GM08714 (cell line): ENCODE measurements around the gene NFXL1.
"Not testable (repeated sequence)": the region's sequence is repeated elsewhere in the genome, so short reads cannot be mapped to it uniquely, and the experiment has no call there.

Experiments
- H3K4me3 ChIP-seq: fragments of 200-500 bp; sonication (Bioruptor generic); 2 replicates; pipeline ENCODE4 v1.5.1; 2014; ENCODE audit warnings: mild to moderate bottlenecking, low read length, inconsistent platforms
- ZNF274 ChIP-seq: IDR thresholded peaks from 2 replicates; pipeline ENCODE4 v1.6.1; 2012; ENCODE audit warnings: mild to moderate bottlenecking, low read depth, low read length

NFXL1 gene

DNA sequence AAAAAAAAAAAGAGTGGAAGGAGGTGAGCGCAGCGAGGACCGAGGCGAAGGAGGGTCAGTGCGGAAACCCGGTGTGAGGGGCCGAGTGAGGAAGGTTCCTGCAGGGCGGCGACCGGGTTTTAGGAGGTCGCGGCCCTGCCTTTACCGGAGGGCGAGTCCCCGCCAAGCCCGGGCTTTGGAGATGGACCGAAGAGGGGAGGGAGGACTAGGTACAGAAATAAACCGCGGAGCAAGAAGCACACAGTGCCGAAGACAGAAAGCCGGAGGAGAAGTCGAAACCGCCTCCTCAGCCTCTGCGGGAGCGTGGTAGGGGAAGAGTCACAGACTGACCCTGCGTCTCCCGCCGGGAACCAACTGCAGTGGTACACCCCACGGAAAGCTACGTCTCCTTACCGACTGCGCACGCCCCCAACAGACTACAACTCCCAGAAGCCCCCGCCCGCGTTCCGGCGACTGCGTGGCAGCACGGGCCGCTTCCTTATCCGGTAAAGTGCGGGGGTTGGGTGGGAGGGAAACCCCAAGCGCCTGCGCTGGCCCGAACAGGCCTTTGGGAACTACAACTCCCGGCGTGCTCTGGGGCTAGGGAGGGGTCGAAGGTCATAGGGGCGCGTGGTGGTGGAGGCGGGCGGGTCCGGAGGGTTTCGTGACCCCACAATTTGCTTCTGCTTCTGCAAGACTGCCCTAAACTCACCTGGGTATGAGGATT is at the start of gene NFXL1:
TSS of gene NFXL1 (minus strand) at position 364 of the 706 bp plus-strand sequence. CDS start 380 bp downstream, outside the sequence.
- TF ChIP-seq ZNF274: no peak
- H3K4me3 ChIP-seq: peak within 1 kb of the TSS; percentile 87

DNA sequence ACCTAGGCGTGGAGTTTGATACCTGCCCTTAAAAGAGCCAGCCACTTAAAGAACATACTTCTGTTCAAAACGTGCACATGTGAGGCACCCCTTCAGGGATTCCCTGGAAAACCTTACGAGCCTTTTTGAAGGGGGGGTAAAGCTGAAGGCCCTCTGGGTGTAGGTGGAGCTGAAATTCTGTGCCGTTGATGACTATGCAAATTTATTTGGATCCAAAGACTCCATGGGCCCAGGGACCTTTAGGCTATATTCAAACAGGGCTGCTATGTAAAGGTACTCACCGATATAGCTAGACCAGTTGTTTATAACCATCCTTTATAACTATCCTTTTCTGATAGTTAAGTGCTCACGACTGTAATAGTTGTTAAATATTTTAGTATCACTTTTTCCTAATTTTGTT is 40.3 kb upstream of the NFXL1 start:
- no peak for TF ChIP-seq ZNF274
- H3K4me3 ChIP-seq: no peak overlapping the region

DNA sequence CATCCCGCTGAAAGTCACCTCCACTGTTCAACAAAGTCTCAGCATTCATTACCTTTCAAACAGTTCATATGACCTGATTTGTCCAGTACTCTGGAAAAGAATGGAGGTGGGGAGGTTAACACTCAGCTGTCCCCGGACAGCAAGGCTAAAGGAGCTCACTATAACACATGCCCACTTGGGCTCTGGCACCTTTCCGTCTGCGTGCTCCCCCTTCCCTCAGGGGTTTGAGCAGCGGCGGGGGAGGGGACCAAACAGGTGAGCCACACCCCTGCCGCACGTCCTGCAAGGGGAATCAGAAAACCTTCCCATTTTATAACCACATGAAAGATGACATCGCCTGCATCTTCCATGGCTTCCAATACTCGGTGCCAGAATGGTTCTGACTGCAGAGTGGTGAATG is 39.9 kb upstream of the NFXL1 start:
- no peak for TF ChIP-seq ZNF274
- no peak overlapping the region for H3K4me3 ChIP-seq

DNA sequence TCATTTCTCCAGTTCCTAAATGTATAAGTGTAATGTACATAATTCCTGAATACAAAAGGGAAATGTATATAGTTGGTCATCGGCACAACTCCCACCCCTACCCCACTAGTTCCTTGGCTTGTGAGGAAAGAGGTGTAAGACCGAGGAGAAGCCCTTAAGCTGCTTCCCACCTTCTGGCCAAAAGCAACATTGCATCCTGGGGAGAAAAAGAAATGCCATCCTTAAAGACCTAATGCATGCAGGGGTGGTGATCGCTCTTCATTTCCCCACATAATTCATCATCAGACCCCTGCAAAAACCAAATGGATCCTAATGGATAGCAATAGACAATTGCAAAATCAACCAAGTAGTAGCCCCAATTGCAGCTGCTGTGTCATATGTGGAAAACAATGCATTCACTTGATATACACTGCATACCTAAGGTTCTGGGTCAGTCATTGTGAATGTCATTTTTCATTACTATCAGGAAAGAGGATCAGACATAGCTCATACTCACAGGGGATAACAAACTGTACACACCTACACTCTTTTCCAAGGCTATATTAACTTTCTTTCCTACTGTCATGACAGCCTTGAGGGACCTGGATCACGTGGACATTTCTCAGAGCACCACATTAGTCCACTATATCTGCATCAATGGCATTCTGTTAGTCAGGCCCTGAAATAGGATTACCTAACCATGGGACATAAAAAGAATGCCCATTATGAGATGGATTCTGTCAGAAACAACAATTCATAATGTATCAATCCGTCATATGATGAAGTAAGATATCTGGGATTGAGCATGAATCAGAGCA is 31.7 kb upstream of the NFXL1 start:
- TF ChIP-seq ZNF274: no peak
- H3K4me3 ChIP-seq: no peak overlapping the region

DNA sequence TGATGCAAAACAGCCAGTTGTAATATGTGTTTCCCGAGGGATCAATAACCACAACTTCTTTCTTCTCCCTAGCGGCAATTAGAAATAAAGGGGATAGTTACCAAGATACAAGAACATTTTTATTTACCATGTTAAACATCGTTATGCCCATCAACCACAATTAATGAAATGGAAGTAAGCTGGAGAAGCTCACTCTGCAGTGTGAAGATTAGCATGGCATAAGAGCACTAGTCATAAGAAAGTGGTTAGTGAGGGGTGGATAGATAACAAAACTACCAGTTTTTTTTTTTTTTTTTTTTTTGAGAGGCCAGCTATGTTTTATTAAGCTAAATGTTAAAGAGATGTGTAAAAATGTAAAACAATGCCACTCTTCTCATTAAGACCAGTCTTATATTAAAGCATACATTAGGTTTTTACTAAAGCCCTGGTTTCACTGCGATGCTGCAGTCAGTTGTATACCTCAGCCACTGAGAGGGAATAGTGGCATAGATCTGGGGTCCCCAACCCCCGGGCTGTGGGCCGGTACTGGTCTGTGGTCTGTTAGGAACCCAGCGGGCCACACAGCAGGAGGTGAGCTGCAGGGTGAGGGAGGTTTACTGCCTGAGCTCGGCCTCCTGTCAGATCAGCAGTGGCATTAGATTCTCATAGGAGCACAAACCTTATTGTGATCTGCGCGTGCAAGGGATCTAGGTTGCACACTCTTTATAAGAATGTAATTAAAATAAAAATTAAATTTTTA is 27.9 kb upstream of the NFXL1 start:
- TF ChIP-seq ZNF274: no peak
- H3K4me3 ChIP-seq: no peak overlapping the region

DNA sequence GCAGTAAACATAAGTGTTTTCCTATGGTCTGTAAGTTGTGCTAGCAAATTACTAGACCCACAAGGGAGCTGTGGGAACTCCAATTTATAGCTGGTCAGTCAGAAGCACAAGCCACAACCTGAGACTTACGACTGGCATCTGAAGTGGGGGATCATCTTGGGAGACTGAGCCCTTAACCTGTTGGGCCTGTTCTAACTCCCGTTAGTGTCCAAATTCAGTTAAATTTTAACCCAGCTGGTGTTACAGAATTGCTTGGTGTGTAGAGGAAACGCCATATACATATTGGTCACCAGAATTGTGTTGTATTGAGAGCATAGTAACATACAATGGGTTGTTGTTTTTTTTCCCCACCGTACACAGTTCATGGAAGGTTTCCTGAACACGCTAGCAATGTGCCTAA is 25.1 kb upstream of the NFXL1 start:
- no peak overlapping the region for H3K4me3 ChIP-seq
- no peak for TF ChIP-seq ZNF274

DNA sequence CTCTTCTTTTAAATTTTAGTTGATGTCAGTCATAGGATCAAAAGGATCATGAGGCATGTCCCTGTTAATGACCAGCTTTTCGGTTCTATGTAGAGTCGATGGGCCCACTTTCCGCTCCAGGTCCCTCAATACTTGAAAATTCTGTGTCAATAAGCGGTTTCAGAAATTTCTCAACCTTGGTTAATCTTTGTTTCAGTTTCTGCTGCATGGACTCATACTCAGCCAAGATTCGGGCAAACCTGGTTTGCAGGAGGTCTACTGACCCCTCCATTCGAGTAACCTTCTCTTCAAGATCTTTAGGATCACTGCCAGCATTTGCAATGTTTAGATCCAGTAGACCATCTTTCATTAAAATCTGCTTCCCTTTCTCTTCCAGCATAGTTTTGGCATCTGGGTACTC is 22.0 kb upstream of the NFXL1 start:
- TF ChIP-seq ZNF274: no peak
- no peak overlapping the region for H3K4me3 ChIP-seq

DNA sequence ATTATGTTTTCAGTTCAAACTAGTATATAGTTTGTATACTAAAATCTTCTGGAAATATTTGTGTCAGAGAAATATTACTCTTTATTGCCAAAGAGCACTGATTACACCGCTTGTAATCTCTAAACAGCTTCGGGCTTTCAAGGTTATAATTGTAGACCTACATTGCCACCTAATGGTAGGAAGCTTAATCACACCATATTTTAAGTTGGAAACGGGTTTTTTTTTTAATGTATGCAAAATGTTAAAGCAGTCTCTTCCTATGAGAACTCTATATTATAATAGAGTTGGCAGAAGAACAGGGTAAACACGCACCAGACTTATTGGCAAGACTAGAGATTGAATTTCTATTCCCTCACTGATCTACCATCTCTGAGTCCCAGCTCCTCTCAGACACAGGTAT is 19.5 kb upstream of the NFXL1 start:
- no peak overlapping the region for H3K4me3 ChIP-seq
- TF ChIP-seq ZNF274: no peak

DNA sequence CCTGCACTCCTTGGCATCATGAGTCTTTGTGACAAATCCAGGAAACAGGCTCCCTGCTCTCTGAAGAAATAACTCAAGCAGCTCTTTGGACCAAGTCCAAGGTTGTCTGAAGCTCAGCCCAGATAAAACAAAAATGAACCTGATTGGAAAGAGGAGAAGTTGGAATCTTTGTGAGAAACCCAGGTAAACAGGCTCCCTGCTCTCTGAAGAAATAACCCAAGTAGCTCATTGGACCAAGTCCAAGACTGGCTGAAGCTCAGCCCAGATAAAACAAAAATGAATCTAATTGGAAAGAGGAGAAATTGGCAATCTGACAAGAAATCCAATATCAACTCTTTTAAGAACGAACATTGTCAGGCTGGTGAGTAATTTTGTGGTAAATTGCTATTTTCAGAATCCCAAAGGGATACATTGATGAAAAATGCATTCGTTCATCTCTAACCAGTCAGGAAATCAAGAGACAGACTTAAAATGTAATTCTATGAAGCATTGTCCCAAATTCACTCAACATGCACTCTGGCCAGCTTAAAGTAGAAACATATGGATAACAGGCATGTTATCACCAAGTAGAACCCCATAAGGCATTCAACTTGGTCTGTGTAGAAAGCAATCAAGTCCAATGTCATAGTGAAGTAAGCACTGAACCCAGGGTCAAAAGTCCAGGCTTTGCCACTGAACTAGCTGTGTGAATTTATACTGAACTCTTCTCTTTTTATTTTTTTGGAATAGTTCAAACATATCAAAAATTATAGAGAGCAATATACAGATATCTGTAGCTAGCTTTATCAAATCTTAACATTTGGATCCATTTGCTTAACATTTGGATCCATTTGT is 16.8 kb upstream of the NFXL1 start:
- H3K4me3 ChIP-seq: no peak overlapping the region
- TF ChIP-seq ZNF274: no peak

DNA sequence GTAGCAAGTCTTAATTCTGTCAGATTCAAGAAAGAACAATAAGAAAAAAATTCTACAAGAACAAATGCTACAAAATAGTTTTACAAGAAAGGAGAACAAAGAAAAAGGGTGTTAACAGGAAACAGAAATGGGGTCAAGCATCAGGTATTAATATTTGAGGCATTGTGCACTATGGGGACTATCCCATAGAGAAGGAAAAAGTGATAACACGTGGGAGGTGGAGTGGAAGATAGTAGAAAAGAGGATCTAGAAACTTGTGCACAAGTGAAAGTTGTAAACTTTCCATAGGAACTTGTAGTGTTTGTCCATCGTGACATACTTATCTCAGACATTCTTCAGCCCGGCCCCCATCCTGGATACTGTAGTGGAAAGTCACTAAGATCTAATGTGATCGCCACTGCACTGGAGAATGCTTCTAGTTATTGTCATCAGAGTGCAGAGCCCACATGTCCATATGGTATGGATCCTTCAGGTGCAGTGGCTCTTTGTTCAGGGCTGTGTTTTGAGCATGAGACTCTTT is 15.4 kb upstream of the NFXL1 start:
- no peak overlapping the region for H3K4me3 ChIP-seq
- TF ChIP-seq ZNF274: no peak

DNA sequence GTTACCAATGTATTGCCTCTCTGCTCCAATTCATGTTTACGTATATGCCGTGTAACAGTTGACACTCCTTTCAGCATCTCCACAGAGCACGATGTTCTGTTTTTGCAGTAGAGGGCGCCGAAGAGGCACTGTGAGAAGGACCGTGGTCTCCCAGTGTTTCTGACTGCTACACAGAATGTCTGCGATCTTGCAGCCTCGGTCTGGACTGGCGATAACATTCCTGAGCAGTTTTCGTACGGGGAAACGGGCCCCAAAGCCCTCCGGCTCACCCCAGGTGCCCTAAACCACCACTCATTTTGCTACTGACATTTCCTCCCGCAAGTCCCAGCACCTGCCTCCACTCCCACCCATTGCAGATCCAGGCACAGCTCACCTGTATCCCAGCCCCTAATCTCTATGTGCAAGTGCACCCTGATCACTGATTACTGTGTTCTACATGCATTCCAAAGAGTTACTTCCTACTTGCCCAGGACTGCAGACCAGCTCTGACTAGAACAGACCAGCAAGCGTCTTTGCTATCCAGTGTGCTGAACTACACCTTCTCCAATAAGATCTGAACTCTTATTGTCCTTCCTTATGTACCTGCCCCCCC is 12.4 kb upstream of the NFXL1 start:
- TF ChIP-seq ZNF274: no peak
- H3K4me3 ChIP-seq: no peak overlapping the region

DNA sequence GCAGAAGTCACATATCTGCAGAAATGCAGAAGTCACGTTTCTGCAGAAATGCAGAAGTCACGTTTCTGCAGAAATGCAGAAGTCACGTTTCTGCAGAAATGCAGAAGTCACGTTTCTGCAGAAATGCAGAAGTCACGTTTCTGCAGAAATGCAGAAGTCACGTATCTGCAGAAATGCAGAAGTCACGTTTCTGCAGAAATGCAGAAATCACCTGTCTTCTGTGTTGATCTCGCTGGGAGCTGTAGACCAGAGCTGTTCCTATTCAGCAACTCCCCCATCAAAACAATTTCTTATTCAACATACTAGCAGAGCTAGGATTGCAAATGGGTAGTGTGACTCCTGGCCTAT is 8.9 kb upstream of the NFXL1 start:
- not testable (repeated sequence) for H3K4me3 ChIP-seq

DNA sequence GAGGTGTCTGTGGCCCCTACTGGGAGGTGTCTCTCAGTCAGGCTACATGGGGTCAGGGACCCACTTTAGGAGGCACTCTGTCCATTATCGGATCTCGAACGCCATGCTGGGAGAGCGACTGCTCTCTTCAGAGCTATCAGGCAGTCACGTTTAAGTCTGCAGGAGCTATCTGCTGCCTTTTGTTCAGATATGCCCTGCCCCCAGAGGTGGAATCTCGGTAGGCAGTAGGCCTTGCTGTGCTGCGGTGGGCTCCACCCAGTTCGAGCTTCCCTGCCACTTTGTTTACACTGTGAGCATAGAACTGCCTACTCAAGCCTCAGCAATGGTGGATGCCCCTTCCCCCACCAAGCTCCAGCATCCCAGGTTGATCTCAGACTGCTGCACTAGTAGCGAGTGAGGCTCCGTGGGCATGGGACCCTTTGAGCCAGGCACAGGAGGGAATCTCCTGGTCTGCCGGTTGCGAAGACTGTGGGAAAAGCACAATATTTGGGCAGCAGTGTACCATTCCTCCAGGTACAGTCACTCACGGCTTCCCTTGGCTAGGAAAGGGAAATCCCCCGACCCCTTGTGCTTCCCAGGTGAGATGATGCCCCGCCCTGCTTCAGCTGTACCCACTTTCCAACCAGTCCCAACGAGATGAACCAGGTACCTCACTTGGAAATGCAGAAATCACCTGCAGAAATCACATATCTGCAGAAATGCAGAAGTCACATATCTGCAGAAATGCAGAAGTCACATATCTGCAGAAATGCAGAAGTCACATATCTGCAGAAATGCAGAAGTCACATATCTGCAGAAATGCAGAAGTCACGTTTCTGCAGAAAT is 8.3 kb upstream of the NFXL1 start:
- H3K4me3 ChIP-seq: not testable (repeated sequence)

DNA sequence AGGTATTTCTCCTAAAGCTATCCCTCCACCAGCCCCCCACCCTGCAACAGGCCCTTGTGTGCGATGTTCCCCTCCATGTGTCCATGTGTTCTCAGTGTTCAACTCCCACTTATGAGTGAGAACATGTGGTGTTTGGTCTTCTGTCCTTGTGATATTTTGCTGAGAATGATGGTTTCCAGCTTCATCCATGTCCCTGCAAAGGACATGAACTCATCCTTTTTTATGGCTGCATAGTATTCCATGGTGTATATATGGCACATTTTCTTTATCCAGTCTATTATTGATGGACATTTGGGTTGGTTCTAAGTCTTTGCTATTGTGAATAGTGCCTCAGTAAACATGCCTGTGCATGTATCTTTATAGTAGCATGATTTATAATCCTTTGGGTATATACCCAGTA is 2.8 kb upstream of the NFXL1 start:
- H3K4me3 ChIP-seq: not testable (repeated sequence)
